Activated CD8-positive, alpha-beta memory T cell treated with anti-CD3 and anti-CD28 coated beads for 24 hours (primary cell): ENCODE results near the gene MAN1C1.

Source experiments
- DNase-seq: peaks from one replicate; pipeline ENCODE4 v3.0.0-alpha.2; 2020

The MAN1C1 gene

GRCh38 chr1:25614501-25615171 is 2.0 kb upstream of the MAN1C1 start:
- no peak for DNase-seq

- no peak for DNase-seq
Measured at GRCh38 chr1:25615172-25615541, 1.4 kb upstream of the MAN1C1 start.

GRCh38 chr1:25615563-25616094 is 962 bp upstream of the MAN1C1 start:
- DNase-seq = peak; percentile 71

DNA sequence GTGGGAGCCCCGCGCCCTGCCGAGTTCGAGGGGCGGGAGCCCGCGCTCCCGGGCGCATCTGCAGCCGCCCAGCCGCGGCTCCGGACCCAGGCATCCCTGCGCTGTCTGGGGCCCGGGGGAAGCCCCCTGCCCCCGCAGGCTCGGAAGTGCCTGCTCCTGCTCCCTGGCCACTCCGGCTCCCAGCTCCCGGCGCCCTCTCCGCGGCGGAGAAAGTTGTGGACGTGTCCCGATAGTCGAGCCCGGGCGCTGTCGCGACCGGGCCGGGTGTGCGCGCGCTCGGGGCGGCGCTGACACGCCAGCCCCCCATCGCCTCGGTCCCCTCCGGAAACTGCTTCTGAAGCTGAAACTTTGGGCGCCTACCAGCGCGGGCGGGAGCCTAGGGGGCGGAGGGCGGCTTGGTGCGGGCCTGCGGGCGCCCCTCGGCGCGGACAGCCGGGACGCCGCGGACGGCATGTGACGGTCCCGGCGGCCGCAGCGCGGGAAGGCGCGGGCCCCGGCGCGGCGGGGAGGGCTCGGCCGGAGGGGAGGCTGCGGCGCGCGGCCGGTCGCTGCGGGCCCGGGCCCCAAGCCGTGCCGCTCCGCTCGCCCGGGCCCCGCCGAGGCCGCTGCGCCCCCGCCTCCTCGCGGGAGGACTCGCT is 515 bp downstream of the MAN1C1 start:
- peak; percentile 72 for DNase-seq

DNA sequence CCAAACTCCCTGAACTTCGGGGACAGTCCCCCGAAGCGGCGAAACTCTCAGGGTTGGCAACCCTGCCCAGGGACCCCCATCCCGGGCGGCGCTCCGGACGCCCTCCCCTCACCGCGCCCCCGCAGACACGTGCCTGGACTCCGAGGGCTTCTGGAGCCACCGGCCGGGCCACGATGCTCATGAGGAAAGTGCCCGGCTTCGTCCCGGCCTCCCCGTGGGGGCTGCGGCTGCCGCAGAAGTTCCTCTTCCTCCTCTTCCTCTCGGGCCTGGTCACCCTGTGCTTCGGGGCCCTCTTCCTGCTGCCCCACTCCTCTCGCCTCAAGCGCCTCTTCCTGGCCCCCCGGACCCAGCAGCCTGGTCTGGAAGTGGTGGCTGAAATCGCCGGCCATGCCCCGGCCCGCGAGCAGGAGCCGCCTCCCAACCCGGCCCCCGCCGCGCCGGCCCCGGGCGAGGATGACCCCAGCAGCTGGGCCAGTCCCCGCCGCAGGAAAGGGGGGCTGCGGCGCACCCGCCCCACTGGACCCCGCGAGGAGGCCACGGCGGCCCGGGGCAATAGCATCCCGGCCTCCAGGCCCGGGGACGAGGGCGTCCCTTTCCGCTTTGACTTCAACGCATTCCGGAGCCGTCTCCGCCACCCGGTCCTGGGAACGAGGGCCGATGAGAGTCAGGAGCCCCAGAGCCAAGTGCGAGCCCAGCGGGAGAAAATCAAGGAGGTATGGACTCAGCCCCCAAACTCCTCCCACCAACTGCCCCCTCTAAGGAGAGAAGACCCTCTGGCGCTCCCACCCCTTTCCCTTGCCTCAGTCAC is 1.2 kb downstream of the MAN1C1 start:
- DNase-seq = peak; percentile 69

- no peak for DNase-seq
Measured at GRCh38 chr1:25618433-25618808, 1.8 kb downstream of the MAN1C1 start.

GRCh38 chr1:25619101-25619890 is 2.7 kb downstream of the MAN1C1 start:
- peak; percentile 83 for DNase-seq

DNA sequence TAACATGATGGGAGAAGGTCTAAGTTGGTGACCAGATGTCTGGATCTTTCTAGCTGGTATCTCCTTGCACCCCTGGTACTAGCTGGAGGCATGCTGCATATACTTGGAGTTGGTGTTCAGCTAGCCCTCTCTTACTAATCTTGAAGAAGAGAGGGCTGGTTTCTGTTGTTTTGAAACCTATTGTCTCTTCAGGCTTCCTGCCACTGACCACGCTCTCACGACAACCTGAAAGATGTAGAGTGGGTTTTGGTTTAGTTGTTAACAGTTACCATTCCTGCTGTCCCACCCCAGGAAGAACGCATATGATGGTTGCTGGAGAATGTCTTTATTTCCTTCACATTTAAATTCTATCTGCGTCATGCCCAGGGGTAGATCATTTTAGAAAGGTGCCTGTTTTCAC is 3.6 kb downstream of the MAN1C1 start:
- no peak for DNase-seq

DNA sequence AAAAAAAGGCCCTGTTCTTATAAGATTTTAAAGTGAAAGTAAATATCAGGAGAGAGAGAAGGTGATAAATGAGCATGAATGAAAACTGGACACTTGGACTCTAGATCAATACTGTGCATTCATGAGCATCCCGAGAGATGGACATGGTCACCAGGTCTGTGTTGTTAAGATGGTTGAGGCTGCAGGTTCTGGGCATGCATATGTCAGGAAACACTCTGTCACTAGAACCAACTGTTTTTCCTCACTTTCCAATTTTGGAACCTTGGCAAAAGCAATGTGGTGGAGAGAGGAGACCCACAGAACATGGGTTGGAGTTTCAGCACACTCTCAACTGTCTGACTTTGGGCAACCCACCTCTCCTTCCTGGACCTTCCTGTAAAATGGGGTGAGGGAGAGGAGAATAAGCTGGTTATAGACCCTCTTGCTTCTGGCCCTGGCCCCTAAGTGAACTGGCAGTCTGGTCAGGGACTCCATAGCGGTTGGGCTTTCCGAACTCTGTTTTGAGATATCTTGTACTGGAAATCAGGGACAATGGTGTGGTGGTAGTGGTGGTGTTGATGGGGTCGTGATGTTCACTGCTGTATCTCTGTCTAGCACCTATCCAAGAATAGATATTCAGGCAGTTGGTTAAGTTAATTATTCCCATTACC is 4.2 kb downstream of the MAN1C1 start:
- DNase-seq = peak; percentile 60

GRCh38 chr1:25621876-25622275 is 5.3 kb downstream of the MAN1C1 start:
- DNase-seq = peak; percentile 58

DNA sequence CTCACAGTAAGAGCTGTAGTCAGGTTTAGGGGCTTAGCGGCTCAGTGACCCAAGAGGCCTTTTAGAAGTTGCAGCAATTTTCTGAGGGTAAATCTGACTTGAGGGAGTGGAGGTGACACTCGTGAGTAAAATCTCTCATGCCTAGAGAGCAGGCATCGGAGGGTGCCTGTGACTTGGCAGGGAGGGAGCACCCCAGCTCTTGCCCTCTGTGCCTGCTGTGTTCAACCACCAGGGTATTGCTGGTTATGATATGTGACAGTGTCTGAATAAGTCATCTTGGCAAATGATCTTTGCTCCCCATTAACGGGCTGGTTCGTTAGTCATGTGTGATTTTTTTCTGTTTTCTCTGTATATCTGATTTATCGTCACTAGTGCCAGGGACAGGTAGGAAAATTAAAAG is 5.9 kb downstream of the MAN1C1 start:
- DNase-seq = peak; percentile 57

DNA sequence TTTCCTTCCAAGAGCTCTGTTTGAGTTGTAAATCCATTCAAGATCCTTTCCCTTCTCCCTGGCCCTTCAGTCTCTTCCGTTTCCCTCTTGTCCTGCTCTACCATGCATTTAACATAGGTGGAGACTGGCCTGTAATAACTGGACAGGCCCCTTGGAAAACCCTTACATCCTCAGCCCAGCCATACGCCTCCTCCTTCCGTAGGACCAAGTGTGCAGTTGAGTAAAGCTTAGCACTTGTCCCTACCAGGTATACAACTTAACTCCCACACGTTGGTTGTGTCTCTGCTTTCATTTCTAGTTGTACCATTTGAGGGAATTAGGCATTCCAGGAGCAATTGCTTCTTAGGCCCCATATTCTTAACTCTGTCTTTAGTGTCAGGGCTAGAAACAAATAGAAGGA is 6.4 kb downstream of the MAN1C1 start:
- DNase-seq = peak; percentile 55

GRCh38 chr1:25623731-25624130 is 7.1 kb downstream of the MAN1C1 start:
- peak; percentile 54 for DNase-seq

DNA sequence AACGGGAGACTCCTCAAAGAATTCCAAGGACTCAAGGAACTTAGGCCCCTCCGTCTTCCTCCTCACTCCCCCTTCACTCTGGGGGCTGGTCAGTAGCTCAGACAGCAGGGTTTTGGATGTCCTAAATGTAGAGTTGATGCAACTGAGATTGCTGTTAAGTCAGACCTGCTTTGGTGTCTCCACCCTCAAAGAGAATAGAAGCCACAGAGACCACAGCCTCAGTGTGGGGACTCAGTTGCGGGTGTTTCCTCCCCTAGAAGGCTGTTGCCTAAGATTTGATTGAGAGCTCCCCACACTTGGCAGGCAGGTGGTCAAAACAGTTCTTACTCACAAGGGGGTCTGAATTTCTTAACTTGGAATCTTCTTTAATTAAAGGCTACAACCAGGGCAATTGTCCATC is 7.6 kb downstream of the MAN1C1 start:
- DNase-seq = peak; percentile 62

DNA sequence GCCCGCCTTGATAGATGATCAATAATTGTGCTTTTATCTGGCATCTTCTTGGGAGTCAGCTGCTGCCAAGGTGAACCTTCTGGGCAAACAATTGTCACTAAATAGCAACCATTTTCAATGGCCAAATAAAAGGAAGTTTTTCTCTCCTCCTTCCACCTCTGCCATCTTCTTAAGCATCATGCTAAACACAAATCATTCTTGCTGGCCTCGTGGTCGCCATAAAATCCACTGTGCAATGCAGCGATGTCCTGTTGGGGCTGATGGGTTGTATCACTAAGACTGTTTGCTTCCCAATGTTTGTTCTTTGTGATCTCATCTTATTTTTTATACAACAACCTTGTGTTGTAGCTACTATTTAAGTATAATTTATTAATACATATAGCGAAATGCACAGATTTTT is 8.0 kb downstream of the MAN1C1 start:
- no peak for DNase-seq

DNA sequence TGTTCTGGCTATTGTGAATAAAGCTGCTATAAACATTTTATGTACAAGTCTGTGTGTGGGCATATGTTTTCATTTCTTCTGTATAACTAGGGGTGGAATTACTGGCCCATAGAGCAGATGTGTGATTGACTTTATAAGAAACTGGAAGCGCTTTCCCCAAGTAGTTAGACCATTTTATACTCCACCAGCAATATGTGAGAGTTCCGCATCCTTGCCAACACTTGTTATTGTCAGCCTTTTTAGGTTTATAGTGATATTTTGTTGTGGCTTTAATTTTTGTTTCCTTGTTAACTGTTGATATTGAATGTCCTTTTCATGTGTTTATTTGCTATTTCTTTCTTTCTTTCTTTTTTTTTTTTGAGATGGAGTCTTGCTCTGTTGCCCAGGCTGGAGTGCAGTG is 9.4 kb downstream of the MAN1C1 start:
- DNase-seq = no peak

DNA sequence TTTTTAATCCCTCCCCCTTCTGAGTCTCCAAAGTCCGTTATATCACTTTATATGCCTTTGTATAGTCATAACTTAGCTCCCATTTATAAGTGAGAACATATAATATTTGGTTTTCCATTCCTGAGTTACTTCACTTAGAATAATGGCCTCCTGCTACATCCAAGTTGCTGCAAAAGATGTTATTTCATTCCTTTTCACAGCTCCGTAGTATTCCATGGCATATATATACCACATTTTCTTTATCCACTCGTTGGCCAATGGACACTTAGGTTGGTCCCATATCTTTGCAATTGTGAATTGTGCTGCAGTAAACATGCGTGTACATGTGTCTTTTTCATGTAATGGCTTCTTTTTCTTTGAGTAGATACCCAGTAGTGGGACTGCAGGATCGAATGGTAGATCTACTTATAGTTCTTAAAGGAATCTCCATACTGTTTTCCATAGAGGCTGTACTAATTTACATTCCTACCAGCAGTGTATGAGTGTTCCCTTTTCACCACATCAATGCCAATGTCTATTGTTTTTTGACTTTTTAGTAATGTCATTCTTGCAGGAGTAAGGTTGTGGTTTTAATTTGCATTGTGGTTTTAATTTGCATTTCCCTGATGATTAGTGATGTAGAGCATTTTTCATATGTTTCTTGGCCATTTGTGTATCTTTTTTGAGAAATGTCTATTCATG is 12.3 kb downstream of the MAN1C1 start:
- DNase-seq = no peak

DNA sequence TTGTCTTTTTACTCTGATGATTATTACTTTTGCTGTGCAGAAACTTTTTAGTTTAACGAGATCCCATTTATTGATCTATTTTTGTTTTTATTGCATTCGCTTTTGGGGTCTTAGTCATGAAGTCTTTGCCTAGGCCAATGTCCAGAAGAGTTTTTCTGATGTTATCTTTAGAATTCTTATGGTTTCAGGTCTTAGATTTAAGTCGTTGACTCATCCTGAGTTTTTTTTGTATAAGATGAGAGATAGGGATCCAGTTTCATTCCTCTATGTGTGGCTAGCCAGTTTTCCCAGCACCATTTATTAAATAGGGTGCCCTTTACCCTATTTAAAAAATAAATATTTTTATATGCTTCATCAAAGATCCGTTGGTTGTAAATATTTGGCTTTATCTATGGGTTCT is 13.2 kb downstream of the MAN1C1 start:
- DNase-seq = no peak

DNA sequence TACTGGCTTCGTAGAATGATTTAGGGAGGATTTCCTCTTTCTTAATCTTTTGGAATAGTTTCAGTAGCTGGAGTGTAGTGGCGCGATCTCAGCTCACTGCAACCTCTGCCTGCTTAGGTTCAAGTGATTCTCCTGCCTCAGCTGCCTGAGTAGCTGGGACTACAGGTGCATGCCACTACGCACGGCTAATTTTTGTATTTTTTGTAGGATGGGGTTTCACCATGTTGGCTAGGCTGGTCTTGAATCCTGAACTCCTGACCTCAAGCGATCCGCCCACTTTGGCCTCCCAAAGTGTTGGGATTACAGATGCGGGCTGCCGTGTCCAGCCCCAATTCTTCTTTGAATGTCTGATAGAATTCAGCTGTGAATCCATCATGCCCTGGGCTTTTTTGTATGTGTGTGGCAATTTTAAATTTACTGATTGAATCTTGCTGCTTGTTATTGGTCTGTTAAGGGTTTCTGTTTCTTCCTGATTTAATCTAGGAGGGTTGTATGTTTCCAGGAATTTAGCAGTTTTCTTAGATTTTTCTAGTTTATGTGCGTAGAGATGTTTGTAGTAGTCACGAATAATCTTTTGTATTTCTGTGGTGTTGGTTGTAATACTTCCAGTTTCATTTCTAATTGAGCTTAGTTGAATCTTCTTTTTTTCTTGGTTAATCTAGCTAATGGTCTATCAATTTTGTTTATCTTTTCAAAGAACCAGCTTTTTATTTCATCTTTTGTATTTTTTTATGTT is 15.3 kb downstream of the MAN1C1 start:
- peak; percentile 59 for DNase-seq

GRCh38 chr1:25634066-25634465 is 17.5 kb downstream of the MAN1C1 start:
- no peak for DNase-seq

- DNase-seq = peak; percentile 51
Measured at GRCh38 chr1:25634896-25635295, 18.3 kb downstream of the MAN1C1 start.
